GM13976 (cell line): Measurements from ENCODE around the gene CEP85L.

Source experiments
- DNase-seq: peaks from one replicate; pipeline ENCODE4 v3.0.0; 2012; ENCODE audit warnings: low spot score
- CTCF ChIP-seq: IDR thresholded peaks from 2 replicates; pipeline ENCODE4 v1.5.1; 2012; ENCODE audit warnings: borderline replicate concordance, mild to moderate bottlenecking; ENCODE audit not compliant: insufficient read depth; ENCODE audit errors: extremely low read depth, missing control alignments, control extremely low read depth
- in situ Hi-C: fragments of 300-500 bp; cut with MboI; formaldehyde crosslinking; loops from one replicate; pipeline ENCODE4 v1.12.0; 2022; ENCODE audit warnings: low sequenced_read_pairs, mixed read lengths, inconsistent platforms; ENCODE audit not compliant: unreplicated experiment

Gene CEP85L

DNA sequence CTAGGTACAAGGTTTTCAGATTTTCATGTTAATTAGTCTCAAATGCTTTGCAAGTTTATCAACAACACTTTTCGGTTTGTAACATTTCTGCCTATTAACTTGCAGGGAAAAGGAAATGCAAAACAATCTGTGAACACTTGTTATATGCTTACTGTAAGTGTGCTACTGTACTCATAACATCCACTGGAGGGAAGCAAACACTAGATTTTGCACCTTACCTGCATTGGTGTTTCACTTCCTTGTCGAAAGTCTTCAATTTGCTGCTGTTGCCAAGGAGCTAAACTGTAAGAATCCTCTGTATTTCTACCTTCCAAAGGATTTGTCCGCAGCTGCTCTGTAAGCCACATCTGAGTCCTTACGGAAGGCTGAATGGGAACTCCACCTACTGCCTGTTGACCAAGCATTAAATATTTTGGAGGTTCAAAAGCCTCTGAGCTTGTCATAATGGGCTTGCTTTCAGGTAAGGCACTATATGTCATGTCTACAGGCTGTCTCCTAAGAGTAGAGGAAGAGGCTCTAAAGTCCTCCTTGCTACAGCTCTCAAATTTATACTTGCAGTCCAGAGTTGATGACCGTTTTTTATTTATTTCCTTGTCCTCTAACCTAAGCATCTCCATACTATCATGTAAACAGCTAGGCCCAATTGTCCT, 86.0 kb downstream of the CEP85L start:
- TF ChIP-seq CTCF: peak; percentile 72
- in situ Hi-C loops: loop anchor here (25.0 kb wide), 1 partner anchor 222 kb away; no protein-coding TSS in a partner anchor
- DNase-seq: peak; percentile 63

- DNase-seq: no peak
- TF ChIP-seq CTCF: no peak
- in situ Hi-C loops: loop anchor here (25.0 kb wide), 1 partner anchor 224 kb away; no protein-coding TSS in a partner anchor
Measured at GRCh38 chr6:118562959-118563358, 88.4 kb downstream of the CEP85L start.

DNA sequence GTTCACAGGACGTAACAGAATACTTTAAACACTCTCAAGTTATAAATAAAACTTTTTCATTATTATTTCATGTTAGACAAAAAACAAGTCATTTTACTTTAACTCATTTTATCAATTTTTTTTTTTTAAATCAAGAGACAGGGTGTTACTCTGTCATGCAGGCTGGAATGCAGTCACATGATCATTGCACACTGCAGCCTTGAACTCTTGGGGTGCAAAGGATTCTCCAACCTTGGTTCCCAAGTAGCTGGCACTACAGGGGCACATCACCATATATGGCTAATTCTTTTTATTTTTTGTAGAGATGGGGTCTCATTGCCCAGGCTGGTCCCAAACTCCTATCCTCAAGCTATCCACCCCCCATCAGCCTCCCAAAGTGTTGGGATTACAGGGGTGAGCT, 89.1 kb downstream of the CEP85L start:
- in situ Hi-C loops: loop anchor here (25.0 kb wide), 1 partner anchor 225 kb away; no protein-coding TSS in a partner anchor
- no peak for TF ChIP-seq CTCF
- DNase-seq: no peak

DNA sequence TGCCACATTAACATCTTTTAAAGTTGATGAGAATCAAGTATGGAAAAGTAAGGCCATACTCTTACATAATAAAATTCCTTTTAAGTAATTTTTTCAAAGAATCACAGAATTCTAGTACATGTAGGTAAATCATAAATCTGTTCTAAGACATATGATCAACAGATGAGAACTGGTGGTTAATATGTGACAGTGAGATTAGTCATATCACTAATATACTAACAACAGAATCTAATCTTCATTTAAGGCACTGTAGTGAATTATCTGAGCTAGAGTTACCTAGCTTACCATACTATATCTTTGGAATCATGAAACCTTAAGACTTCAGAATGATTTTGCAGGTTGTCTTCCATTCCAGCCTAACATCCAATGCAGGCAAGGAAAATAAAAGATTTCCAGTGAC, 91.7 kb downstream of the CEP85L start:
- DNase-seq: no peak
- no peak for TF ChIP-seq CTCF
- in situ Hi-C loops: loop anchor here (10.0 to 25.0 kb wide), 2 partner anchors 228 to 275 kb away; no protein-coding TSS in a partner anchor

- no peak for DNase-seq
- in situ Hi-C loops: loop anchor here (10.0 to 25.0 kb wide), 2 partner anchors 229 to 274 kb away; no protein-coding TSS in a partner anchor
- TF ChIP-seq CTCF: no peak
Measured at GRCh38 chr6:118558464-118559217, 92.8 kb downstream of the CEP85L start.

- no peak for DNase-seq
- in situ Hi-C loops: loop anchor here (10.0 to 25.0 kb wide), 2 partner anchors 233 to 270 kb away; no protein-coding TSS in a partner anchor
- TF ChIP-seq CTCF: no peak
Measured at GRCh38 chr6:118554698-118555097, 96.7 kb downstream of the CEP85L start.
